ENCODE measurements around the gene ST6GALNAC1. TPM values are rescaled to one million over a fixed set of nuclear protein-coding genes. Genes with fewer than 3 reads are reported as not detected.

Gene ST6GALNAC1
- total RNA-seq, 6 experiments from 2014 or later: not detected

DNA sequence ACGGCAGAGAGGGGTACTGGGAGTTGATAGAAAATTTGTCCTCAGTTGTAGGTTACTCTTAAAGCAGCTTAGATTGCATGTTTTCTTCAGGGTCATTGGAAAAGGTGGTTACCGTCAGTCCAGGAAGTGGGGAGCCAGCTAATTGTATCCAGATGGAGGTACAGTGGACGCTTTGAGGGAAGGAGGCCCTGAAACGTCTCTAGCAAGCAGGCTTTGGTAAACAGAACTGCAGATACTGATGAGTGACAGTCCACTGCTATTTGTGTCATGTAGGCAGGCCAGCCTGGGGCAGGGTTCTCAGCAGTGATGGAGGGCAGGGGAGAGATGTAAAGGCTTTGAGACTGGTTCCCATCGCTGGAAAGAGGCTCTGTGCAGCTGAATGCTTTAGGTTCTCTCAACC is 30.2 kb upstream of the ST6GALNAC1 start:
- peak overlapping the region; percentile 88 for H3K27ac Mint-ChIP-seq
- peaks cover 16% of the 10 kb centered on the region for H3K36me3 Mint-ChIP-seq (ENCODE audit: low read depth)
- no peaks in the 10 kb centered on the region; the same call in 1 of the 2 replicates for H3K9me3 Mint-ChIP-seq
- TF ChIP-seq, protein P1, sequence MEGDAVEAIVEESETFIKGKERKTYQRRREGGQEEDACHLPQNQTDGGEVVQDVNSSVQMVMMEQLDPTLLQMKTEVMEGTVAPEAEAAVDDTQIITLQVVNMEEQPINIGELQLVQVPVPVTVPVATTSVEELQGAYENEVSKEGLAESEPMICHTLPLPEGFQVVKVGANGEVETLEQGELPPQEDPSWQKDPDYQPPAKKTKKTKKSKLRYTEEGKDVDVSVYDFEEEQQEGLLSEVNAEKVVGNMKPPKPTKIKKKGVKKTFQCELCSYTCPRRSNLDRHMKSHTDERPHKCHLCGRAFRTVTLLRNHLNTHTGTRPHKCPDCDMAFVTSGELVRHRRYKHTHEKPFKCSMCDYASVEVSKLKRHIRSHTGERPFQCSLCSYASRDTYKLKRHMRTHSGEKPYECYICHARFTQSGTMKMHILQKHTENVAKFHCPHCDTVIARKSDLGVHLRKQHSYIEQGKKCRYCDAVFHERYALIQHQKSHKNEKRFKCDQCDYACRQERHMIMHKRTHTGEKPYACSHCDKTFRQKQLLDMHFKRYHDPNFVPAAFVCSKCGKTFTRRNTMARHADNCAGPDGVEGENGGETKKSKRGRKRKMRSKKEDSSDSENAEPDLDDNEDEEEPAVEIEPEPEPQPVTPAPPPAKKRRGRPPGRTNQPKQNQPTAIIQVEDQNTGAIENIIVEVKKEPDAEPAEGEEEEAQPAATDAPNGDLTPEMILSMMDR (IDR thresholded peaks at IDR 0.05): no peak
- DNase-seq: peak; percentile 67
- H3K27me3 Mint-ChIP-seq (ENCODE audit: insufficient read depth): peaks cover 9% of the 10 kb centered on the region
- peak overlapping the region; percentile 12 for H3K4me3 Mint-ChIP-seq
- H3K4me1 Mint-ChIP-seq (ENCODE audit: low read depth): peaks cover 51% of the 10 kb centered on the region

DNA sequence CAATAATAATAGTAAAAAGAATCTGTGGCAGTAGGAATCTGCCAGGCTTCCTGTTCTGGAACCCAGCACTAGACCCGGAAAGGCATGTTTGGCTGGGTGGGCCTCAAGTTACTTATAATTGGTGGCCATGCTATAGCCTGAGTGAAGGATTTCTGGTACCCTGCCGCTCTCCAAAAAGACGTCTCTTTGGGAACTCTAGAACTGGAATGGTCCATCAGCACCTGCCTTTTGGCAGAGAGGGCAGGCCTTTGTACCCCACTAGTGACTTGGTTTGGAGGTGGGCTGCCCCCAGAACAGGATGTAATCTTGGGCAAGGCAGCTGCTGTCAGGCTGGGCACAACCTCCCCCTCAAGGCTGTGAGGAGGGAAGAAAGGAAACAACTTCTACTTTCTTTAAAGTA is 29.3 kb upstream of the ST6GALNAC1 start:
- Mint-ChIP-seq H3K27ac (peak overlapping the region; percentile 88), H3K27me3 (ENCODE audit: insufficient read depth) (peaks cover 11% of the 10 kb centered on the region), H3K9me3 (no peaks in the 10 kb centered on the region; the same call in 1 of the 2 replicates), H3K4me3 (peak overlapping the region; percentile 95; the same call in 1 of the 2 replicates), H3K36me3 (ENCODE audit: low read depth) (peaks cover 16% of the 10 kb centered on the region), H3K4me1 (ENCODE audit: low read depth) (peaks cover 58% of the 10 kb centered on the region)
- TF ChIP-seq, protein P1 (IDR thresholded peaks at IDR 0.05): no peak
- no peak for DNase-seq

DNA sequence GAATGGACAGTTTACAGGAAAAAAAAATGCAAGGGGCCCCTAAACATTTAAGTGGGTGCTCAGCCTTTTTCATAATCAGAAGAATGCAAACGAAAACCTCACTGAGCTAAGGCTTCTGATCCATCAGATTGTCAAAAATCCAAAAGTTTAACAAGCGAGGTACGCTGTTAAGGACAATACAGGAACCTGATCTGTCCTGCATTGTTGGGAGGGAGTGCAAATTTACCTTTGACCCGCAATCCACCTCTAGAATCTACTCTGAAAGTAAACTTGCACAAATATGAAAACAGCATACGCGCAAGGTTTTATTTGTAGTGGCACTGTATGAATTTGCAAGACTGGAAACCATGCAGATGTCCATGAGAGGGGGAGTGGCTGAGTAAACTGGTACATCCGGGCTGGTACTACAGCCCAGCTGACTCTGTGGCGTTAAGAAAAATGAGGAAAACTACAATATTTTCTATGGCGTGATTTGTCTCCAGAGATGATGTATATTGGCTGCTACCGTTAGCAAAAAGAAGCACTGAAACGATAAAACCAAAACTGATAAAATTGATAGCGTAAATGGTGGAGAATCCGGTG is 28.8 kb upstream of the ST6GALNAC1 start:
- DNase-seq: no peak
- H3K27me3 Mint-ChIP-seq (ENCODE audit: insufficient read depth): peaks cover 11% of the 10 kb centered on the region
- H3K27ac Mint-ChIP-seq: peak overlapping the region; percentile 88
- H3K9me3 Mint-ChIP-seq: no peaks in the 10 kb centered on the region; the same call in 1 of the 2 replicates
- TF ChIP-seq, protein P1 (IDR thresholded peaks at IDR 0.05): no peak
- peaks cover 16% of the 10 kb centered on the region for H3K36me3 Mint-ChIP-seq (ENCODE audit: low read depth)
- H3K4me1 Mint-ChIP-seq (ENCODE audit: low read depth): peaks cover 59% of the 10 kb centered on the region
- H3K4me3 Mint-ChIP-seq: peak overlapping the region; percentile 95

DNA sequence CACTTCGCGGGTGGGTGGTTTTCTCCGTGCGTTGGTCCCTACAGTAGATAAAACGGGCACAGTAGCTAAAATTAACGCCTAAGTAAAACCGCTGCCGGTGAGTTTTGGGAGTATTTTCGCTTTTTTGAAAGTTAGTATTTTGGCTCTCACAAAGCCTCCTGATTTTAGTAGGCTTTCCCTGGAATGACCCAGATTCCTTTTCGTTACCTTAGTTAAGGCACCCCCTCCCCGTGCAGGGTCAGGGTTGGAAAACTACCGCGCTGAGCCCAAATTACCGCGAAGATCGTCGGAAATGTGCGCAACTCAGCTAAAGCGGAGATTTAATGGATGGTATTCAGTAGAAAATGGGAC is 28.3 kb upstream of the ST6GALNAC1 start:
- TF ChIP-seq, protein P1 (IDR thresholded peaks at IDR 0.05): no peak
- Mint-ChIP-seq H3K27ac (peak overlapping the region; percentile 88), H3K27me3 (ENCODE audit: insufficient read depth) (peaks cover 11% of the 10 kb centered on the region), H3K4me3 (peak overlapping the region; percentile 95), H3K36me3 (ENCODE audit: low read depth) (peaks cover 16% of the 10 kb centered on the region), H3K9me3 (no peaks in the 10 kb centered on the region; the same call in 1 of the 2 replicates), H3K4me1 (ENCODE audit: low read depth) (peaks cover 59% of the 10 kb centered on the region)
- no peak for DNase-seq

DNA sequence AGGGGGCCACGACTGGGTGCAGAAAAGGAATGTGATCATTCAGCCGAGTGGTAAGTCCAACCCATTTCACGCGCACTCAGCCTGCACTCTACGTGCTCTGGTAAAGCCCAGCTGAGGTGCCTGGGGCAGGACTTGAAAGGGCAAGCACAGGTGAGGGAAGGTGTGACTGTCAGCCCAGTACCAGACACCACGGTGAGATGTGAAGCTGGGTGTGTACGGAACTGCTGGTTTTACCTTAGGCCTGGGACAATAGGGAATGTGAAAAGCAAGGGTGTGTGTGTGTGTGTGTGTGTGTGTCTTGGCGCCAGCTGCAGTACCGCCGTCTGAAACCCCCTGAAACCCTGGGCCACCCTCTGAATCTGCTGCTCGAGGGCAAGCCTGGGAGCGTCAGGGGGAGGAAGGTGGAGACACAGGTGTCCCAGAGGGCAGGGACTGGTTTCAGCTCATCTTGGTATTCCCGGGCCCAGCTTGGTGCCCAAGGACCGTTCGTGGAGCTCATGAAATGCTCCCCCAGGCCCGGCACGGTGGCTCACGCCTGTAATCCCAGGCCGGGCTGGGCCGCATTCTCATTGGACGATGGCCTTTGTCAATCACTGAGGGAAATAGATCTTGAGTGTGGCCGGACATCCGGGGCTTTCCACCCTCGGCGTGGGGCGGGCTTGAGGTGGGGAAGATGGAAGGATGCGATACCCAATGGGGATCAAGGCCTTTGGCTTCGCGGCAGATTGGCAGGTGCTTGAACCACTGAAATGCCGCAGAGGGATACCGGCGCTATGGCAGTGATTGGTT is 27.8 kb upstream of the ST6GALNAC1 start:
- peak; percentile 100 for DNase-seq
- H3K27me3 Mint-ChIP-seq (ENCODE audit: insufficient read depth): peaks cover 13% of the 10 kb centered on the region
- TF ChIP-seq, protein P1 (IDR thresholded peaks at IDR 0.05): no peak
- peaks cover 16% of the 10 kb centered on the region for H3K36me3 Mint-ChIP-seq (ENCODE audit: low read depth)
- peak overlapping the region; percentile 95 for H3K4me3 Mint-ChIP-seq
- H3K4me1 Mint-ChIP-seq (ENCODE audit: low read depth): peaks cover 59% of the 10 kb centered on the region
- no peaks in the 10 kb centered on the region; the same call in 1 of the 2 replicates for H3K9me3 Mint-ChIP-seq
- peak overlapping the region; percentile 89 for H3K27ac Mint-ChIP-seq

Data from HFFc6 (cell line).